ENCODE measurements around the gene TAF9B.
A peak's percentile ranks its signal among the peaks of the same experiment; 100 is the strongest.
"Not testable (repeated sequence)": the region's sequence is repeated elsewhere in the genome, so short reads cannot be mapped to it uniquely, and the experiment has no call there.

The TAF9B gene

DNA sequence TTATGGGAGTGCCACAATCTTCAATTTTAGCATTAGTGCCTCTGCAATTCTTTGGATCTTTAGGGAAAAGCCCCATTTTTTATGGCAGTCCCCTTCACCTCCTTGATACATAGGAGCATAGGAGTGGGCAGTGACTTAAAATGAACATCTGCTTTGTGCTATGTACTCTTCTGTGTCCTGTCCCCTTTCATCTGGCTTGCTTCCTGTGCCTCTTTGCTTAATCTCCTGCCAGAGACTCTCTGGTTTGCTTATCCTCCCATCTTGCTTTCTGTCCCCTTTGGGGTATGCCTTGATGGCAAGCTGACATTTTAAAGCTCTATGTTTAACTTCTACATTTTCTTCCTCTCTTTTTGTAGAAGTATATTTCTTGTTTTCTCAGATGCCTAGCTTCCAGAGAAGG lies 23.1 kb downstream of the TAF9B start:
- DNase-seq (ENCODE audit: low spot score) = no peak

DNA sequence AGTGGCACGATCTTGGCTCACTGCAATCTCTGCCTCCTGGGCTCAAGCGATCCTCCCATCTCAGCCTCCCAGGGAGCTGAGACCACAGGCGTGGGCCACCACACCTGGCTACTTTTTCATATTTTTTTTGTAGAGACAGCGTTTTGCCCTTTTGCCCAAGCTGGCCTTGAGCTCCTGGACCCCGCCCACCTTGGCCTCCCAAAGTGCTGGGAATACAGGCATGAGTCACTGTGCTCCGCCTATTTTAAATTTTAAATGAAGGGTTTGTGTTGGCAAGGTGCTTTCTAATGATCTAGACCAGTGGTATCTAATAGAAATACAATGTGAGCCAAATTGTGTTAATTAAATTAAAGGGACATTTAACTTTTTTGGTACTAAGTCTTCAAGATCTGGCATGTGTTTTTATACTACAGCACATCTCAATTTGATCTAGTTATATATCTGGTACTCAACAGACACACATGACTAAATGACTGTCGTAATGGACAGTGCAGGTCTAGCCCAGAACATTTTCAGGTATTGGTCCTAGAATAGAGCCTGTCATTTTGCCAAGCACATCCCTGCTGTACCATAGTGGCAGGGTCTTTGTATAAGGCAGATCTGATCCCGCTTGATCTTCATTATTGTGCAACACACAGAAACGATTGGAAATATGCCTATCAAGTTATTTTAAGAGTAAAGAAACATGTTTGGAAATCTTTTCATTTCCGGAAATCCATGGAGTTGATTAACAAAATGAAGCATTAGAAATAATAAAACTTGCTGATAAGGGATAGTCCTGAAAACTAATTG lies 28.1 kb downstream of the TAF9B start:
- no peak for DNase-seq (ENCODE audit: low spot score)

DNA sequence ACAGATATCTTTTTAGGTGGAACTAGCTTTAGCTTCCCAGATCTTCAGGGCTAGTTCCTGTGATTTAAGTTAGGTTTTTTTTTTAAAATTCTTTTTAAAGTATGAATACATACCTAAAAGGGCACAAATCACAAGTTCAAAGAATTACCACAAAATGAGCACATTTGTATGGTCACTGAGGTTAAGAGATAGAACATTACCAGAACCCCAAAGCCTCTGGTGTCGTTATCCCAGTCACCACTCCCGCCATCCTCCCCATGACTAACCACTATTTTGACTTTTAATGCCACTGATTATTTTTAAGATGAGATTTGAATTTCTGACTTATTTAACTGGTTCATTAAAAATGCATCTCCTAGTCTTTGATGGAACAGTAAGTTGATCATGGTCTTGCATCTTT lies 30.0 kb downstream of the TAF9B start:
- DNase-seq (ENCODE audit: low spot score) = no peak

DNA sequence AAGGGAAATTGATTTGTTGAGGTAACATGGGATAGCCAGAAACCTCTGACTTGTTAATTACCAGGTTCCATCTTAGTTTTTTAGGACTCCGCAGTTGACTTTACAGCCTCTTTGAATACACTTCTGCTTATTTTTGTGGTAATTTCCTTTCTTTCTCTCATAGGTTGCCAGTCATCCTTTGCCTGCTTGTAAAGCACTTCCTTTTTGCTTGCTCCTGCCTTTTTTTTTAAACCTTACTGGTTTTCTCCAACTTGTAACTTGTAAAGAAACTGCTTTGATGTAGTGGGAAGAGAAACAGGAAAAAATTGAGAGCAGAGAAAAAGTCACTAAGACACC lies 32.8 kb downstream of the TAF9B start:
- no peak for DNase-seq (ENCODE audit: low spot score)

DNA sequence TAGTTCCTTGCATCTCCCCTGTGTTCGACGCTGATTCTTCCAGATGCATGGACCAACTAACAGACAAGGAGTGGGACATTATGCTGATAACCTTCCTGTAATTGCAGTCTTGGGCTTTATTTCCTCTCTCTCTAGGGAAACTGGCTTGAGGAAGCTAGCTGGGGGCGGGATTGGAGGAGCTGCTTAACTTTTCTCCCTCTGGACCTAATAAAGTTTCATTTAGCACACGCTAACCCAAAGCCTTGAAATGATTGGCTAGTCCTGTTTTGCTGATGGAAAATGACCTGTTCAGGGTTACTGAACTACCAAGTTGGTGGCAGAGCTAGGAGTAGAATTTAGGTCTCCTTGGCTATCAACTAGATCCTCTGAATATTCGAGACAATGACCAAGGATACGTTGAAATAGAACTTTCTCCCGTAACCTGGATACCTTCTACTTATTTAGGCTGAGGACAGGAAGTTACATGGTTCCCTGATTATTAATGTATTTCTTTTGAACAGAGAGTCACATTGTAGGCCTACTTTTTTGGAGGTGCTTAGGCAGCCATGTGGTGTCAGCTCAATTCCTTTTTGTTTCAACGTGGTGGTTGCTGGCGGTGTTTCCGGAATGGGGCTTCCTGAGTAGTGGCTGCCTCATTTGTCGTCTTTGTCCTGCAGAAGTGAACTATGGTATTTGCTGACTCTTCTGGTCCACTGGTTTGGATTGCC lies 33.4 kb downstream of the TAF9B start:
- DNase-seq (ENCODE audit: low spot score) = no peak

DNA sequence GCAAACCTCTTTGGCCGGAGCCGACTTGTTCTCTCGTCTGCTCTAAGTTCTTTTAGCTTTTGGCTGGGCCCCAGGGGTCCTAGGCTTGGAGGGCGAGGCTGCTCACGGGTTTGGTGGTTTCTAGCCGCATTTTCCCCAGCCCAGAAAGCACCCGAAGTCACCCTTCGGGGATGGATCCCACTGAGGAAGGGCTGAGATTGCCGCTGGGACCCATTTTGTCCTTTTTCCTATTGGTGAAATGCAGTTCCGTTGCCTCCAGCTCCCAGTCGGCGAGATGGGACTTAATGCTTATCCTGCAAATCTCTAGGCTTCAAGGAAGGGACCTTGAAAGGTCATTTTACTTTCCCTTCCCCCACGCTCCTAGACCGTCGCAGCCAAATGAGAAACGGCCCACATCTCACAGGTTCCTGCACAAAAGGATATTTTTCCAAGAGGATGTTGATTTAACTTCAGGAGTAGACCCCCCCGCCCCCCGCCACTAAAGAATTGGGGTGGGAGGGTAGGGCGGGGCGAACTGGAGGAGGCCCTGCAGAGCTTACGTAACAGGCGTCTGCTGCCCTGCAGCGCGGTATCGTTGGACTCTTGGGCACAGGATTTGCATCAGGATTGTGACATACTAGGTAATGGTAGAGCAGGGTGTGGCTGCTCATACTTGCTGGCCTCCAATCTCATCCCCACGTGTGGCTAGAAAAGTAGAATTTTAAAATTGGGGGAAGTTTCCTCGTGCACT lies 34.8 kb downstream of the TAF9B start:
- peak; percentile 30 for DNase-seq (ENCODE audit: low spot score)

DNA sequence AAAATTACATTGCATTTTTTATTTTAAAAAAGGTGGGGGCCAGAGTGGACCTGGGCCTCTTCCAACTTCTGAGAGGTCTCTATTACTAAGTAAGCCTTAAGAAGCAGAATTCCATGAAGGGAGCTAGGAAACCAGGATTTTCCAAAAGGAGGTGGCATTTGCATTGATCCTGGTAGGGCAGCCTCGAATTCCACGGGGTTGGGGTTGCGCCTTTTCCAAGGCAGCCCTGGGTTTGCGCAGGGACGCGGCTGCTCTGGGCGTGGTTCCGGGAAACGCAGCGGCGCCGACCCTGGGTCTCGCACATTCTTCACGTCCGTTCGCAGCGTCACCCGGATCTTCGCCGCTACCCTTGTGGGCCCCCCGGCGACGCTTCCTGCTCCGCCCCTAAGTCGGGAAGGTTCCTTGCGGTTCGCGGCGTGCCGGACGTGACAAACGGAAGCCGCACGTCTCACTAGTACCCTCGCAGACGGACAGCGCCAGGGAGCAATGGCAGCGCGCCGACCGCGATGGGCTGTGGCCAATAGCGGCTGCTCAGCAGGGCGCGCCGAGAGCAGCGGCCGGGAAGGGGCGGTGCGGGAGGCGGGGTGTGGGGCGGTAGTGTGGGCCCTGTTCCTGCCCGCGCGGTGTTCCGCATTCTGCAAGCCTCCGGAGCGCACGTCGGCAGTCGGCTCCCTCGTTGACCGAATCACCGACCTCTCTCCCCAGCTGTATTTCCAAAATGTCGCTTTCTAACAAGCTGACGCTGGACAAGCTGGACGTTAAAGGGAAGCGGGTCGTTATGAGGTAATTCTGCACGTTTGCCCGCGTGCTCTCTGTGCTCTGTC lies 35.6 kb downstream of the TAF9B start, which contains the start of gene PGK1:
PGK1 (plus strand) TSS at position 626 of the 824 bp plus-strand sequence; CDS start at position 719, 93 bp downstream.
- DNase-seq (ENCODE audit: low spot score) = peak; percentile 94

DNA sequence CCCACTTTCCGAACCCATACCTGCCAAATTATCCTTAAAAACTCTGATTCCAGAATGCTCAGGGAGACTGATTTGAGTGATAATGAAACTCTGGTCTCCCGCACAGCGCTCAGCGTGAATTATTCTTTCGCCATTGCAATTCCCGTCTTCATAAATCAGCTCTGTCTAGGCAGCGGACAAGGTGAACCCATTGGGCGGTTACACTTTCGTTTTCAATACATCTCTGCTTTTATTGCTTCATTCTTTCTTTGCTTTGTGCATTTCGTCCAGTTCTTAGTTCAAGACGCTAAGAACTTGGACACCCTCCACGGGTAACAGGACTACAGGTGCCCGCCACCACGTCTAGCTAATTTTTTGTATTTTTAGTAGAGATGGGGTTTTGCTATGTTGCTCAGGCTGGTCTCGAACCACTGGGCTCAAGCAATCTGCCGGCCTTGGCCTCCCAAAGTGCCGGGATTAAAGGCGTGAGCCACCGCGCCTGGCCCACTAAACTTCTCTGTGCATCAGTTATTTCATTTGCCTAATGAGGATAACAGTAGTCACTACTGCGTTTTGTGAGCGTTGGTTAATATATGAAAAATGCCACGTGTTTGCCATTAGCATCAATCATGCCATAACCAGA lies 36.3 kb downstream of the TAF9B start:
- DNase-seq (ENCODE audit: low spot score) = no peak

DNA sequence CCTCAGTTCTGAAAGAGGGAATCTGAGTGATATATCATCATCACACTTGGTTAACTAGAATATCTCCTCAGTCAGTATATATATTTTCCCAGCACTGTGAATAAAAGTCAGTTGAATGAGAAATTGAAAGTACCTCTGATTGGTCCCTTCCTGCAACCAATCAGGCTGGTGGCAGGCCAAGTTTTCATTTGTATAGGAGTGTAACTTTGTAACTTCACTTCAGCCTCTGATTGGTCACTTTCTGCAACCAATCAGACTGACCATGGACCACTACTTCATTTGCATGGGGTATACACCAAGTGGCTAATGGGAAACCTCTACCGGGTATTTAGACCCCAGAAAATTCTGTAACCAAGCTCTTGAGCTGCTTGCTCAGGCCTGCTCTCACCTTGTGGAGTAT lies 37.4 kb downstream of the TAF9B start:
- no peak for DNase-seq (ENCODE audit: low spot score)

DNA sequence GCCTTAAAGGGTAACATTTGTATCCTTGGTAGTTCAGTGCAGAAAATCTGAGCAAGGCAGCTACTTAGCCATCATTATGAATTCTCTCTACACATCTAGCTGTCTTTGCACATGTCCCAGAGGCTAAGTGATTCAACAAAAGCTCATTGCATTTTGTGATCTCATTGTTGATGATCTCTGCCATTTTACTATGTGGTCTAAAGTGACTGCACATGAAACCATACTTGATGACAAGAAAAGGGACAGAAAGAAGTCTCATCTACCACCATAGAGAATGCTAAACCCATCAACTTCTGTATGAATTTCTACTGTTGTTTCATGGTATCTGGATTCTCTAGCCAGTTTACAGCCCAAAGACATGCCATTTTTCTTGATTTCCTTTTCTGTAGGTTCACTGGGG lies 41.3 kb downstream of the TAF9B start:
- no peak for DNase-seq (ENCODE audit: low spot score)

DNA sequence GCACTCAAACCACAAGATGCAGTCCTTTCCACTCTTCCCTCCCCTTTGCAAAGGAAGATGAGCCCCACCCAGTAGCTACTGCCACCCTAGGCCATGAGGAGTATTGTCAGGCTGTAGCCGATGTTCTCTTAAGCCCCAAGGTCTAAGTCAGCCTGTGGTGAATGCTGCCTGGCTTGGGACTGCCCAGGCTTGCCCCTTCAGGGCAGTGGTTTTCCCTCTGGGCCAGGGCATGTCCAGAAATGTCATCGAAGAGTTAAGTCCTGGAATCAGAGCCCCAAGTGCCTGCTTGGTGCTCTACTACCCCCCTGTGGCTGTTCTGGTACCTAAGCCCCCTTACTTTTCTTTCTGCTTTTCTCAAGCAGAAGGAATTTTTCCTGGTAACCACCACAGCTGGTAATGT lies 47.2 kb downstream of the TAF9B start:
- no peak for DNase-seq (ENCODE audit: low spot score)

DNA sequence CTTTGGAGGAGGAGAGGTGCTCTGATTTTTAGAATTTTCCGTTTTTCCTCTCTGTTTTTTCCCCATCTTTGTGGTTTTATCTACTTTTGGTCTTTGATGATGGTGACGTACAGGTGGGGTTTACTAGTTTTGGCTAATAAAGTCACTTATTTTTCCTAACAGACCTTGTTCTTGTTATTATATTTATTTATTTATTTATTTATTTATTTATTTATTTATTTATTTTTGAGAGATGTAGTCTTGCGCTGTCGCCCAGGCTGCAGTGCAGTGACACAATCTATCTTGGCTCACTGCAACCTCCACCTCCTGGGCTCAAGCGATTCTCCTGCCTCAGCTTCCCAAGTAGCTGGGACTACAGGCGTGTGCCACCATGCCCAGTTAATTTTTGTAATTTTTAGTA lies 58.0 kb downstream of the TAF9B start:
- not testable (repeated sequence) for DNase-seq (ENCODE audit: low spot score)
